ENCODE data around the gene AWAT1.
"Not testable (repeated sequence)": the region's sequence is repeated elsewhere in the genome, so short reads cannot be mapped to it uniquely, and the experiment has no call there.

Gene AWAT1

DNA sequence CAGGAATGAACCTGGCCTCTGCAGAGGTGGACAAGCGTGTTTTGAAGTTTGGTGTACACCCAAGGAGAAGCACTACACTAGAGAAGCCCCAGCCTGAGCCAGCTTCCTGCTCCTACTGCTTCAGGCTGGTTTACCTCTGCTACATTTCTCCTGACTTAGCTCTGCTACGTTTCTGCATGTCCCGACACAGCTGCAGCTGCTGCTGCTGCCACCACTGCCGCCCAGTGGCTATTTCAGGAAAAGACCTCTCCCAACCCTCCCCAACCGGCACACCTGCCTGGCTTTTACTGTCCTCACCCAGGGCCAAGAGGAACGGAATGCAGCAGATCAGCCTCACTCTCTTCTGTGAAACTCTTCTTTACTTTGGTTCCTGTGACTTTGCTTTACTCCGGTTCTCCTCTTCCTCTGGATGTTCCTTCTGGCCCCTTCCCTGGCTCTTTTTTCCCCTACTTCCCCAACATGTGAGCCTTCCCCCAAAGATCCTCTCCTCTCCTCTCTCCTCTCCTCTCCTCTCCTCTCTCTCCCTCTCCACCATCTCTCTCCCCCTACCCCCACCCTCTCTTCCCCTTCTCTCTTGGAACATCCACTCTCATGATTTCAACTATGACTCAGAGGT is 28.6 kb downstream of the AWAT1 start:
- peak; percentile 93 for DNase-seq

- DNase-seq, result no peak
Measured at GRCh38 chrX:70264784-70265183, 30.3 kb downstream of the AWAT1 start.

GRCh38 chrX:70268034-70268433 is 33.6 kb downstream of the AWAT1 start, which contains the start of gene ARR3:
ARR3 (plus strand) TSS chrX:70268334; CDS start chrX:70269386, 1,052 bp downstream.
- DNase-seq, result no peak

DNA sequence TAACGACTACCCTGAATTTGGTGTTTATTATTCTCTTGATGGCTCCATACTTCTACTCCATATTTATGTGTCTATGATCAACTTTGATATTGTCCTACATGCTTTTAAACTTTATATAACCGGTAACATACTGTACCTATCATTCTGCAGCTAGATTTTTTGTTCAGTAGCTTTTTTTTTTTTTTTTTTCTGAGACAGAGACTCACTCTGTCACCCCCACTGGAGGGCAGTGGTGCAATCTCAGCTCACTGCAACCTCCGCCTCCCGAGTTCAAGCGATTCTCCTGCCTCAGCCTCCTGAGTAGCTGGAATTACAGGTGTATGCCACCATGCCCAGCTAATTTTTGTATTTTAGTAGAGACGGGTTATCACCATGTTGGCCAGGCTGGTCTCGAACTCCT is 39.6 kb downstream of the AWAT1 start:
- DNase-seq, result not testable (repeated sequence)

DNA sequence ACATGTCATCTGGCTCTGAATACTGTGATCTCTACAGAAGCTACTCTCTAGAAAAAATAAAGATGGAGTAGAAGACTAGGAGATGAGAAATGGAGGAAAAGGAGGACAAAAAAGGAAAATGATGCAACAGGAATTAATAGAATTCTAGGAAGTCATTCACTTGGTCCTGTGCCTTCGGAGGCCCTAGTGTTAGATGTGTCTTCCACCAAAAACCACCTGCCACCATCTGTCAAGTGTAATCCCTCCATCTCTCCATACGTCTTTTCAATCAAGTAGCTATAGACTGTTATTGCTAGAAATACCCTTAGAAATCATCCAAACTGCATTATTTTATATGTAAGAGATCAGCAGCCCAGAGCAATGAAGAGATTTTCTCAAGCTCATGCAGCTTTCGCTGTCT is 44.6 kb downstream of the AWAT1 start:
- DNase-seq, result no peak

DNA sequence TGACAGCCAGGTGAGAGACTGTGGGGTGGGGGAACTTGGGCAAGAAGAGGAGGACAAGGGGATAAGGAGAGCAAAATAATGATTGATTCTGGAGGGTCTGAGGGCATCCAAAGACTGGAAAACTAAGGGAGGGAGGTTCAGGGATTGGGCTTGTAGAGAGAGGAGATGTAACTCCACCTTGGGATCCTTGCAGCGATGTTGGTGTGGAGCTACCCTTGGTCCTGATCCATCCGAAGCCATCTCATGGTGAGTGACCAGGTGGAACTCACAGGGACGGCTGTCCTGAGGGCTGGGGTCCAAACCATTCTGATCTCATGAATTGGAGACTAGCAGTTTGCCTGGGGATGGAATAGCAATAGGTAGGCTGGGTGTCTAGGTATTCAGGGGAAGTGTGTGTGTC is 46.1 kb downstream of the AWAT1 start:
- DNase-seq, result no peak

DNA sequence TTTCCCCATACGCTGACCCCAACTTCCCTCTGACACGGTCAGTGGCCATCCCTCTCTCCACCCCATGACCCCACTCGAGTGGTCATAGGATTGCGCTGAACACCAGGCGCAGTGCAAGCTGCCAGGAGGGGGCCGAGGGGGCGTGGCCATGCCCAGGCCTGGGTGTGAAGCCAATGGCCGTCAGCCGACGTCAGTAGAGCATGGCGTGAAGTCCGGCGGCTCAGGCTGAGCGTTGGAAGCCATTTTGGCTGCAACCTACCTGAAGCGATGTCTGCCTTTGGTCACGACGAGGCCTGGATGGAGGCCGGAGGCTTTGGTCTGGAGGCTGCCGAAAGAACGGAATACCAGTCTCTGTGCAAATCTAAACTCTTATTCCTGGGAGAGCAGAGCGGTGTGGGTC is 47.5 kb downstream of the AWAT1 start, which contains the start of gene RAB41:
RAB41 (plus strand) TSS at position 222 of the 400 bp plus-strand sequence; CDS start at position 268, 46 bp downstream.
- no peak for DNase-seq

DNA sequence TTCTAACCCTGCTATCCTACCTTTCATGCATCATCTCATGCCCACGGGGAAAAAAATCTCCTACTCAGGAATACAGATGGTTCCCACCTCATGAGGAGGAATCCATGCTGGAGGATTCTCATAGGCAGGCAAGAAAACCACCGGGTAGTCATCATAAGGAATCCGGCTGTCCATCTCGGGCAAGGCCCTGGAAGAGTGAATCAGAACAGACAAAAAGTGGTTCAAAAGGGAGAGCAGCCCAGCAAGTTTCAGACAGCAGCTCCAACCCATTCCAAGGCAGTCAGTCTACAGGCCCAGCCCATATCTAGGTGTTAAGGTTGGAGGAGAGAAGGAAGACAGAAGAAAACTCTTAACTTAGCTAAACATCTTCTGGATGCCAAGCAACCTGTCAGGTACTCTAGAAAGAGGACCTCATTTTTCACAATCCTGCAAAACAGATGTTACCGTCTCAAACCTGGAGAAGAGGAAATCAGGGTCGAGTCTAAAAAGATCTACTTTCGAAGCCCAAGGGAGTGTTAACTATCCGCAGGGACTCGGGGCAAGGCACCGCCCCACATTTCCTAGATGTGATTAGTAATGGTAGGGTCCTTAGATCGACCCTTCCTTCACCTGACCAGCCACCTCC is 54.8 kb downstream of the AWAT1 start:
- no peak for DNase-seq

All from DMS53 (cell line).